ENCODE measurements around the gene RARA.

DNA sequence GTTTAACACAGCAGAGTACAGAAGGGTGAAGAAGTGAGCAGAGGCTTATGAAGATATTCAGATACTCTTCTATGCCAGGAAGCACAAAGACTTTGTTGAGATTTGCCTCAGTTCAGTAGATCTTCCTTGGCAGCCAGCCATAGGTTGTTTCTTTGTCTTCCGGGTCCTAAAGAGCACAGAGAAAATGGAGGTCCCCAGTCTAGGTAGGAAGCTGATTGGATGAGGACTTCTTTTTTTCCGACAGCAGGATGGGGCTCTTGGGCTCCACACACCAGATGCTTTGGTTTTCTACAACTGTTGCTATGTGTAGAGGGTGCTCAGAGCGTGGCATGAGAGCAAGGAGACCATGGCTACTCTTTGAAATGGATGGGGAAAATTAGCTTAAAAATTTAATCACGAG is 29.6 kb upstream of the RARA start:
- TF ChIP-seq, protein P1, sequence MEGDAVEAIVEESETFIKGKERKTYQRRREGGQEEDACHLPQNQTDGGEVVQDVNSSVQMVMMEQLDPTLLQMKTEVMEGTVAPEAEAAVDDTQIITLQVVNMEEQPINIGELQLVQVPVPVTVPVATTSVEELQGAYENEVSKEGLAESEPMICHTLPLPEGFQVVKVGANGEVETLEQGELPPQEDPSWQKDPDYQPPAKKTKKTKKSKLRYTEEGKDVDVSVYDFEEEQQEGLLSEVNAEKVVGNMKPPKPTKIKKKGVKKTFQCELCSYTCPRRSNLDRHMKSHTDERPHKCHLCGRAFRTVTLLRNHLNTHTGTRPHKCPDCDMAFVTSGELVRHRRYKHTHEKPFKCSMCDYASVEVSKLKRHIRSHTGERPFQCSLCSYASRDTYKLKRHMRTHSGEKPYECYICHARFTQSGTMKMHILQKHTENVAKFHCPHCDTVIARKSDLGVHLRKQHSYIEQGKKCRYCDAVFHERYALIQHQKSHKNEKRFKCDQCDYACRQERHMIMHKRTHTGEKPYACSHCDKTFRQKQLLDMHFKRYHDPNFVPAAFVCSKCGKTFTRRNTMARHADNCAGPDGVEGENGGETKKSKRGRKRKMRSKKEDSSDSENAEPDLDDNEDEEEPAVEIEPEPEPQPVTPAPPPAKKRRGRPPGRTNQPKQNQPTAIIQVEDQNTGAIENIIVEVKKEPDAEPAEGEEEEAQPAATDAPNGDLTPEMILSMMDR (IDR thresholded peaks at IDR 0.05): no peak
- no peak for TF ChIP-seq POLR2A (IDR thresholded peaks at IDR 0.05)

Measured in right lobe of liver (tissue), 4 donors.